Activated T-helper 9 cell treated with anti-CD3 and anti-CD28 coated beads, Interleukin-2, amount 50 U/mL, for 16 hours (primary cell): ENCODE data around the gene PSMF1.

Source experiments
- DNase-seq: peaks from one replicate; pipeline ENCODE4 v3.0.0-alpha.2; 2020; ENCODE audit warnings: low read depth

PSMF1 gene

DNA sequence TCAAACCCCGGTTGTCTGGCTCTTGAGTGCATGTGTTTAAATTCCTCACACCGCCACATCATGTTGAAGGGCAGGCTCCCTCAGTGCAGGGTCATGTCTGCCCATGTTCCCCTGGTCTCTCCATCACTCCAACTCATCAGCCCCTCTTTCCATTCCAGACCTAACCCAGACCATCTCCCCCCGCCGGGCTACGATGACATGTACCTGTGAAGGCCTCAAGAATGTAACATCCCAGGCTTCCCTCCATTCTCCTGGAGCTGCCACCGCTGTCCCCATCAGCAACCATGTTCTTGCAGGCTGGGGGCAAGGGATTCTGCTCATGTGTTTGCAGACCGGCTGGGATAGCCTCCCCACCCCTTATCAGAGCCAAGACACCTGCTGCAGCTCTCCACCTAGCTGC, 46.5 kb downstream of the PSMF1 start:
- DNase-seq, result no peak

DNA sequence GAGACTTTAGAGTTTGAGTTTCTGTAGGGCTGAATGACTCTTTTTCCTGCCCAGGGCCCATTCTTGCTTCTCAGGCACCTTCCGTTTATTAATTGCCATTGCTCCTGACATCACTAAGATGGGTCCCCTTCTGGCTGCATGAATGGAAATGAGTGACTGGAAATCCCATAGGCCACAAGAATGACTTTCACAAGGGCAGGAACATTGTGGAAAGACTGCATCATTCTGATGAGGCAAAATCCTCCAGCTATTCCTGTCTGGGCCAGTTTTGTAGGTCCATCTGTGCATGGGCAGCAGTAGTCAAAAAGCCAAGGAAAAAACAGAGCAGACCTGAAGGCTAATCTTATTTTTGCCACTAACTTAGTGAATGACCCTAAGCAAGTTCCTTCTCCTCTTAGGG, 47.1 kb downstream of the PSMF1 start:
- DNase-seq, result no peak

DNA sequence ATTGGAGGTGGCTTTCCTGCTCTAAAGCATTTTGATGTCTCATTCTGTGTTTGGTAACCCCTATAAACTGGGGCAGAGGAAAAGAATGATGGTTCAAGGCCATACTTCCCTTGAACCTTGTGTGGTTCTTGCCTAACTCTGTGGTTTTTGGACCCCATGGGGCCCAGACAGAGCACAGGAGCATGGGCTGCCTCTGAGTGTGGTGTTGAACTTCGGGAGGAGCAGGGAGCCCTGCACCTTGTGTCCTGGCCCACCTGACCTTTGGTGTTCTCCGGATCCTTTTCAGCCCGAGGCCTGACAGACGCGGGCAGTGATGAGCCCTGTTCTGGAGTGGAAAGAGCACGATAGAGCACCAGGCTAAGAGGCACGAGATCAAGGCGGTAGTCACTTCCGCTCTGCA, 47.5 kb downstream of the PSMF1 start:
- no peak for DNase-seq

DNA sequence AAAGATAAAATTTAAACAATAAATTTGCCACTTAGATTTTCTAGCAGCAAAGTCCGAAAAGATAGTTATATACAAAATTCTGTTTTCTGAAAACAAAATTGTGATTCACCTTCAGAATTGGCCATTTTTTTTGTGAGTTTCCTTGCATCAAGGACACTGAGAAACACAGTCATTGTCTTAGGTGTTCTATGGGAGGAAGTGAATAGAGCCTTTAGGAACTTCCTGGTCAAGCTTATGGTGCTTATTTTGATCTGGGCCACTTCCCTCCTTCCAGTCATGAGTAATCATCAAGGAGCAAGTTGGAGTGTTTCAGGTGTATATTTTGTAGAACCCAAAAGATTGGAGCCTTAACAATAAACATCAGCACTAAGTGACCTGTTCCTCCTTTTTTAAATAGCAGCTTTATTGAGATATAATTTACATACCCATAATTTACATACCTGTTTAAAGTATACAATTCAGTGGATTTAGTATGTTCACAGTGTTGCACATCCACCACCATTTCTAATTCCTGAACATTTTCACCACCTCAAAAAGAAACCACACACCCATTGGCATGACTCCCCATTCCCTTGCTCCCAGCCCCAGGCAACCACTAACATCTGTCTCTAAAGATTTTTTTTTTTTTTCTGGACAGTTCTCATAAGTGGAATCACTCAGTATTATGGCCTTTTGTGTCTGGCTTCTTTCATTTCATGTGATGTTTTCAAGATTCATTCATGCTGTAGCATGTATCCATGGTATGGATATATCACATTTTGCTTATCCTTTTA, 48.7 kb downstream of the PSMF1 start:
- no peak for DNase-seq

DNA sequence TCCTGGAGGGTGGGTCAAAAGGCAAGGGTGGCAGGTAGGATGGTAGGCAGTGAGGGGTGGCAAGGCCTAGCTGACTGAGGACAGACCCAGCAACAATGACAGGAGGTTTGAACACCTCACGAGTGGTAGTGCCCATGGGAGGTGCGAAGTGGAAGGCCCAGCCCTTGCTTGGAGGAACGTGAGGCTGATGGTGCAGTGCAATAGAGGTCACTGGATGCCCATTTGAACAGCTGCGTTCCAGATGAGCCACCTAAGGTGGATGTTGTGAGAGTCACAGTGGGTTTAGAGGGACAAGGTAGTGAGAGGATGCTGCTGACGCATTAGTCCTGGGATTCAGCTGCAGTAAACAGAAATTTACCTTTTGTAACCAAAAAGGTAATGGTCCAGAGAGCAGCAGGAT, 50.8 kb downstream of the PSMF1 start:
- no peak for DNase-seq

DNA sequence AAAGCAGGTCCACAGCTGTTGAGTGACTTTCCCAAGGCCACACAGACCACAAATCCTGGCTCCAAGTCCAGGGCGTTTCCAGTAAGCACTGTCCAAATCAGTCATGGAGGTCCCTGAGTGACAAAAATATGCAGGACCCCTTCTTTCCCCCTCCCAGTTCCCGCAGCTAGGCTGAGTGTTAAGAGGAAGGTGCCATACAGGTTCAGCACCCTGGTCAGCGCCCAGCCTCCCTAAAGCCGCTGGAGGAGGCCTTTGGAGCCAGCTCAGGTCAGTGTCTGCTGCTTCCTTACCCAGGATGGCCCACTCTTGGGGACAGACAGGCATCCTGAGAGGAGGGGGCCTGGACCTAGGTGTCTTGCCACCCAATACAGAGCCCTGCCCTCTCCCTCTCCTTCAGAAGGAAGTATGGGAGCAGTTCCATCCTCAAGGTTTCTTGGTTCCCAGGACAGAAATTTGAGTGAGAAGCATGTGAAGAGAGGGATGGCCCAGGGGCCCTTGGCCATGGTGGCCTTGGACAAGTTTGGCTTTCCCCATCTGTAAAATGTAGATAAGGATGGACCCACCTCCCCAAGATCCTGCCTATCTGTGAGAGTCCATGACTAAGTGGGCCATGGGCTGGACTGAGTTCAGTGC, 53.2 kb downstream of the PSMF1 start:
- no peak for DNase-seq

DNA sequence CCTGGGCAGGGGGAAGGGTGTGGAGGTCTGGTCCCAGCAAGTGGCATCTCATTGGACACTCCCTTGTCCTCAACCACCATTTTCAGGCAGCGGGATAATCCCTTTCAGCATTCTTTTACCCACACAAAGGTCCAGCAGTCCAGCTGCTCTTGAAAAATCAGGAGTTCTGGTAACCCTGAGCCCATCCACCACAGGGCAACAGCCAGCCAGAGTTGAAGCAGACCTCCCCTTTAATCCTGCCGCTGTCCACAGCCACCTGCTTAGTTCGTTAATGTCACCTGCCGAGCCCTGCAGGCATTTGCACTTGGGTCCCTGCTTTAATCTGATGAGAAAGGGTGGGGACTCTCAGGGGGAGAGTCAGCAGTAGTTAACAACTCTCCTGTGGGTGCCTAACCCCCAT, 55.3 kb downstream of the PSMF1 start:
- no peak for DNase-seq

DNA sequence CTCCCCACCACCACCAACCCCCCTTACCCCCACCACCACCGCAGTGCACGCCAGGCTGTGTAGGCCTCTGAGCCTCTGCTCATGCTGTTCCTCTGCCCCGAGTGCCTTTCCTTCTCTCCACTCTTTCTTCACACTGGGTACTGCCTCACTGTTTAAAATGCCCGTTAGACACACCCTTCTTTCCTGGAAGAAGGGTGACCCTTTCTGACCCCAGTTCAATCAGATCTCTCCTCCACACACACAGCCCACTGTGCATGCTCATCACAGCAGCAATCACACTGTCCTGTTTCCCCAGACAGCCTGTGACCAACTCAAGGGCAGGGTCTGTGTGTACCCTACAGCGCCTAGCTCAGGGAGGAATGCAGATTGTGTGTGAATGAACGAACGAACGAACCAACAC, 56.4 kb downstream of the PSMF1 start:
- DNase-seq, result no peak

DNA sequence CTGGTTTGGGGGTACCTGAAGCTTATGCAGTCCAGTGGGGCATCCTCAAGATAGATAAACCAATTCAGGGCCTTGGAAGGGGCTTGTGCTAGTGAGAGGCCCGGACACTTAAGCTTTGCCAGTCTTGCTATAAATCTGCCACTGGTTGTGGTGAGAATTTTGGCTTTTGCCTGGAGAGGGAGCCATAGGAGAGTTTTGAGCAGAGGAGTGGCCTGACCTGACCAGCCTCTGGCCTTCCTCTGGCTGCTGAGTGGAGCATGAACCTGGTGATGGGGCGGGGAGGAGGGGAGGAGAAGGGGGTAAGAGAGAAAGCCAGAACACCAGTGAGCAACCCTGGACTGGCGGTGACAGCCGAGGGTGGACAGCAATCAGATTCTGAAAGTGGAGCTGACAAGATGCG, 59.3 kb downstream of the PSMF1 start:
- no peak for DNase-seq

DNA sequence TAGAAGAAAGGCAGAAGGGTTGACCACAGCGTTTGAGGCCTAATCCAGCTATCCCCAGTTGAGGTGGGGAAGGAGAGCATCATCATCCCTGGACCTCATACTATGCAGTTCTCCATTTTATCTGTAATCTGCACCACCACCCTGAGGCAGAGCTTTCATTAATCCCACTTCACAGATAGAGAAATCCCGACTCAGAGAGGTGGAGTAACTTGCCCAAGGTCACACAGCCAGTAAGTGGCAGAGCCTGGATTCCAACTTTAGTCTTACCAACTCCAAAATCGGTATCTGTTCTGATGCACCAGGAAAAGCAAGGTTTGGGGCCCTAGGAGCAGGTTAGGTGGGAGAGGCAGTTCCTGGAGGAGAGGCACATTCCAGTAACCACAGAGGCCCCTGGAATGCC, 59.7 kb downstream of the PSMF1 start:
- no peak for DNase-seq

DNA sequence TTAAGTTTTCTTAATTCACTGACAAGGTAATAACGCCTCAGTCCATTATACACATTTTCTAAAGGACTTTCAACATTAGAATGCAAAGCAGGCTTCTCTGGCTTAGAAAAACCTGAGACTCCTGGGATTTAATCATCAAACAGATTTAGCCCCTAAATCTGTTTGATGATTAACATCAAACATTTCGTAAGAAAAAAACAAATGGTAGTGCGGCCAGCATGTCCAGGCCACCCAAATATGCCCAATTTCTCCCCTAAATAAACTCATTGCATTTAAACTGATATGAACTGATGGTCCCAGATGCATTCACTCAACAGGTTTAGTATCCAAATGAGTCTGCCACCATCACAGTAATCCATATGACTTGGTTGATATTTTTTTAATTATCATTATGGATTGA, 60.2 kb downstream of the PSMF1 start:
- DNase-seq, result no peak

DNA sequence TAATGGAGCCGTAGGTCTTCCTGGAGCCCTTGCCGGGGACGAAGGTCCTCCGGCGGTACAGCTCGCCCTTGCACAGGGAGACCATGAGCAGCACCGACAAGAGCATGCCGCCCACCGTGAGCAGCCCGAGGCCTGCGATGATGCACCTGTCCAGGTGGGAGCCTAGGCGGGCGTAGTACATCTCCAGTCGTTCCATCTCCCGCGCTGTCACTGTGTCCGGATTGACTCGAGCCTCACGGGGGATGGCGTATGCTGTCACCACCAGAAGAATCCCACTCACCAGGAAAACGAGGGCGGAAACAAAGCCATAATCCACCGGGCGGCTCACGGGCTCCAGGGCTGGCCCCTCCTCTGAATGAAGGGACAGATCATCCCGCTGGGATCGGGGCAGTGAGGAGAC, 62.5 kb downstream of the PSMF1 start:
- no peak for DNase-seq

DNA sequence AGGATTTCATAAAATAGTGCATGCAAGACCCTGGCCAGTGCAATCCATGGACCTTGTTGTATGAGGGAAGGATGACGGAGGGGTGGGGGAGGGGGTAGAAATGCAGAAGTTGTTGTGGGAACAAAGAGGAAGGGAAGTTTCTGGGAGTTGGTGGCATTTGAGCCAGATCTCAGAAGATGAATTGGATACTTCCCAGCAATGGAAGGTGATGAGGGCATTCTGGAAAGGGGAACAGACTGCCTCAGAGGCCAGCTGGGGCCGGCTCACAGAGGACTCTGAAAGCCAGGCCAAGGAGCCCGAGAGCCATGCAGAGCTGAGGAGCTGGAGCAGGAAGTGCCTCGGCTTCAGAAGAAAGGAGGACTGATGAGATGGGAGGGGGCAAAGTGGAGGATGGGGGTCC, 63.7 kb downstream of the PSMF1 start:
- DNase-seq, result no peak

DNA sequence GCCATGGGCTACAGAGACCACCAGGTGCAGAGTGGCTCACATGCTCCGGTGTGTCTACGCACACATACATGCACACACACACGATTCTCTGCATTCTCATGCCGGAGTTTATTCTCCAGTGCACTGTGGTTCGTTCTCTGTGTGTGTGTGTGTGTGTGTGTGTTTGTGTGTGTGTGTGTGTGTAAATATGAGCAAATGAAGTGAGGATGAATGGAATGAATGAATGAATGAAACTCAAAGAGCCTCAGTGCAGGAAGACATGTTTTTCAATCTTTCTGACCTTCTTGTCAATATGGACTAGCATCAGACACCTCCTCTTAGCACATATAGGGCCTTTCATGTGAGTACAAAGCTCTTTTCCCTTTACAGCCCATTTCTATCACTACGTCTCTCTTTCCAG, 64.8 kb downstream of the PSMF1 start:
- no peak for DNase-seq

DNA sequence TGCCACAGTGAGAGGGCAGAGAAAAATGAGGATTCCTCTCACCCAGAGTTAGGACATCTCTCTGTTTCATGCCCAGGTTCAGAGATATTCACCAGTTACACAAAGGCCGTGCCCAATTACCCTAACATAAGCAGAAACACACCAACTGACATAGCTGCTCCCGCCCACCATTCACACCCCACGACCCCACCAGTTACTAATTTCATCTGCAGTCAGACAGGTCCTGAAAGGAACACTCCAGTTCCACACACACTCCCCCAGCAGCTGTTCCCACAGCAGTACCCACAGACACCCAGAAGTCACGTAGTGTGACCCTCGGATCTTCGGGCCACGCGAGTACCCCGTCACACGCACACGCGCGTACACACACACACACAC, 65.8 kb downstream of the PSMF1 start:
- DNase-seq, result no peak

DNA sequence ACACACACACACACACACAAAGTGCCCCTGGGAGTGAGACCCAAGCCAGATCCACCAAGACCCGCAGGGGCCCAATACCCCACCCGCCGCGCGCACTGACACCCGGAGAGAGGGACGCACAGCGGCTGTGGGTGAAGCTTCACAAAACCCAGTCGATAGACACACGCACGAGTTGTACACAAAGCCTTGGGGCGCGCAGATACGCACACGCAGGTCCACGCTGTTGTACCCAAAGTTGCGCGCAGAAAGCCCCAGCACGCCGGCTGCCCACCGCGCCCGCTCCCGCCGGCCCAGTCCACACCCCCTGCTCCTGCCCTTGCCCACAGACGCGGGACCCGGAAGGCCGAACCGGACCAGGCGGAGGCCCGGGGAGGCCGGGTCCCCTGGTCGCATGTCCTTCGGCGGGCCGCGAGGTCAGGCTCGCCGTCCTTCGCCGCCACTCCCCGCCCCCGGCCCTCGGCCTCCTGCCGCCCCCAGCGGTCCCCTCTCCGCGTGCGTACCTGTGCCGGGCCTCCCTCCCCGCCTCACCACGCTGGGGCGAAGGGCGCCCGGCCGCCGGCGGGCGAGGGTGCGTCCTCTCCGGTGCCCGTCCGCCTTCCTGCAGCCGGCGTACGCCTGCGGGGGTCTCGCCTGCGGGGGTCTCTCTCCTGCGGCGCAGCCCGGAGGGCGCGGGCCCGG, 66.4 kb downstream of the PSMF1 start, which contains the start of gene TMEM74B:
Gene TMEM74B (minus strand): TSS at position 344 of the 678 bp plus-strand sequence. CDS start 1,180 bp downstream, outside the sequence.
- DNase-seq, result no peak

DNA sequence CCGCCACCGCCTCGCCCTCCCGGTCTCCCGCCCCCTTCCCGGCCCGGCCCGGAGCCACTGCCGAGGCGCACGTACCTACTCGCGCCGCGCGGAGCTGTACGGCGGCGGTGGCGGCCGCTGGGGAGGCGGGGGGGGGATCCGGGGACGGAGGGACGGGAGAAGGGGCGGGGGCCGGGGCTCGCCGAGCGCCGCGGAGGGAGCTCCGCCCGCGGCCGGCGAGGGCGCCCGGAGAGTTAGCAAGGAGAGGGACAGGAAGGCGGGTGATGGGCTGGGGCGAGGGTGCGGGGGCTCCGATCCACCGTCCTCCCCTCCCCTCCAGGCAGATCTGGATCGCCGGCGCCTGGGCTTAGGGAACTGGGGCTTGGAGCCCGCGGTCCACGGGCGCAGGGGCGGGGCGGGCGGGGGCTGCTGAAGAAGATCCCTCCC, 66.9 kb downstream of the PSMF1 start:
- DNase-seq, result no peak

DNA sequence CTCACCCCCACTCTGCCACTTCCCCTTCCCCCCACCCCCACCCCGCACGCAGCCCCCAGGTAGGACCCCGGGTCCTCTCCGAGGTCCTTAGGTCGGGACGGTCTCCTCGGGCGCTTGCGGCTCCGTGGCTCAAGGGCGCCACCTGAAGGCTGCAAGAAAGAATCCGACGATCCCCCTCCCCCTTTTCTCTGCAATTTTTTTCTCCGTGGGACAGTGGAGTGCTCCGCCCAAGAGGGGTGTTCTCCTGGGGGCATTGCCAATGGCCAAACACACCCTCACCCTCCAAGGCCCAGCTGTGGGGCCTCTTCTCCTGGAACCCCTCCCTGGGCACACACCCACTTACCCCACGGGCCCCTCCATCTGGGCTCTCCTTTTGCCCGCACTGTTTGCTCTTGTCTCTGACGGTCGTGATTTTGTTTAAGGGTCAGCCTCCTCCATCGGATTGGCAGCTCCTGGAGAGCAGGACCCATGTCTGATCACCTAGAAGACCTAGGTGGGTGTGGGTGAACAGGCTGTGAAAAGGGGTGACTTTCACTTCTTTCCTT, 67.5 kb downstream of the PSMF1 start:
- no peak for DNase-seq

DNA sequence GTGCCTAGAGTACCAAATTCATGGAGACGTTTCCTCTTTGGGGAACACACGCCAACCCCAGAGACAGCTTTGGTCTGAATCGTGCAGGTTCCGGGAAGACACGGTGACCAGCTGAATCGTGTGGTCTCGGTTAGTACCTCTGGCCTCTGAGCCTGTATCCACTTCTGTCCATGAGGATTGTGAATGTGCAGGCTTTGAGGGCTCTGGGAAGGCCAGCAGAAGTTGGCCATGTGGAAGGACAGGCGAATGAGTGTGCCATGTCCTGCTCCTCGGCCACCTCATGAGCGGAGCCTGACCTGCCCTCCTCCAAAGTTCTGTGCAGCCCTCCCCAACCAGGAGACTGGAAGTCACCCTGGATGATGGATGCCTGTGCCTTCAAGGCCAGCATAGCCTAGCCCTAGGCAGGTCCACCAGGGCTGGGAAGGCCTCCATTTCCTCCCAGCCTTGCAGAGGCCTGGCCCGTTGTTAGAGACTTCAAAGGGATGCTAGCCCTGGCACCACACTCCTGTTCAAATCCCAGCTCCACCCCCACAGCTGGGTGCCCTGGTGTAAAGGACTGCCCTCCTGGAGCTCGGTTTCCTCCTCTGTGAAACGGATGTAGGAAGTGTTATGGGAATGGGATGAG, 68.1 kb downstream of the PSMF1 start:
- DNase-seq, result no peak

DNA sequence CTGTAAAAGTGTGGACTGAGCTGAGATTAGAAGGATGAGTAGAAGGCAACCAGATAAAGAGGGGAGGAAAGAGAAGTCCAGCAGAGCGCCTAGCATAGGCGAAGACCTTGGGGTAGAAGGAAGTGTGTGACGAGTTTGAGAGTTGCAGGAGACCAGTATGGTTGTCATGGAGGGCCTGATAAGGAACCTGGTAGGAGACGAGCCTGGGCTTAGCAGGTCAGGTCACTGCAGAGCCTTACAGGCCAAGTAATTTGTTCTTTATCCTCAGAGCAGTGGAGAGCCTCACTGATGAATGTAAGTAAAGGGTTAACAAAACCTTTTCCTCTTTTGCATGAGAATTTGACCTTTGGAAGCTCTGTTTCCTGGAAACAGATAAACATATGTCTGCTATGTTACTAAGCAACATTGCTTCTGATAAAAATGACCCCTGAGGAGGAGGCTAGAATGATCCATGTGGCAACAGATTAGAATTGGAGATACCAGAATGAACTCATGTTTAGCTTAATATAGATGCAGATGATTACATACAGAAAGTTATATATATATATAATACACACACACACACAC, 69.3 kb downstream of the PSMF1 start:
- no peak for DNase-seq

DNA sequence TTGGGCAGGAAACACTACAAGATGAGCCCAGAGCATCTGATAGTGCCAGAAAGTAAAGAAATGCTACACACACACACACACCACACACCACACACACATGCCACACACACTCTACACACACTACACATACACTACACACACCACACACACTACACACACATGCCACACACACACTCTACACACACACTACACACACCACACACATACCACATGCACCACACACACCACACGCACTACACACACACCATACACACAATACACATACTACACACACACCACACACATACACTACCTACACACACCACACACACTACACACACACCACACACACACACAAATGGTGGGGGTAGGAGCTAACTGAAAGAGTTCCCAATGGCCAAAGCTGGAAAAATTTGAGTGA, 69.9 kb downstream of the PSMF1 start:
- no peak for DNase-seq

DNA sequence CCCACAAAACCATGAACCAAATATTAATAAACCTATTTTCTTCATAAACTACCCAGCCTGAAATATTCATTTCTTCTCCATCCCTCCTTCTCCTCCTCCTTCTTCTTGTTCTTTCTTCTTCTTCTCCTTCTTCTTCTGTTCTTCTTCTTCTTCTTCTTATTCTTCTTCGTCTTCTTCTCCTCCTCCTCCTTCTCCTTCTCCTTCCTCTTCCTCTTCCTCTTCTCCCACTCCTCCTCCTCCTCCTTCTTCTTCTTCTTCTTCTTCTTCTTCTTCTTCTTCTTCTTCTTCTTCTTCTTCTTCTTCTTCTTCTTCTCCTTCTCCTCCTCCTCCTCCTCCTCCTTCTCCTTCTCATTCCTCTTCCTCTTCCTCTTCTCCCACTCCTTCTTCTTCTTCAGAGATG, 71.4 kb downstream of the PSMF1 start:
- no peak for DNase-seq
